Measurements from ENCODE around the gene TOB1. TPM values are rescaled to one million over a fixed set of nuclear protein-coding genes. Genes with fewer than 3 reads are reported as not detected.

Gene TOB1
- total and polyA plus RNA-seq, 9 of the 15 experiments (the other 6 are each of a cell fraction or from before 2014, with no cell fraction given) = 4.8 to 63.7 (median 13.2) TPM

- peak in 1 of 3 experiments; percentile 46; a peak in 1 of 6 replicates for TF ChIP-seq ZBTB11 (CRISPR knock-in tag; IDR thresholded peaks at IDR 0.05)
- TF ChIP-seq CCAR2 (IDR thresholded peaks at IDR 0.05; ENCODE audit: low read depth, low read length) = no peak
- no peak for TF ChIP-seq LEF1 (IDR thresholded peaks at IDR 0.05)
- TF ChIP-seq ZNF140 (CRISPR knock-in tag; IDR thresholded peaks at IDR 0.05) = no peak
- no peak for TF ChIP-seq ID3 (CRISPR knock-in tag; IDR thresholded peaks at IDR 0.05)
- no peak for TF ChIP-seq ID3 (tag; IDR thresholded peaks at IDR 0.05)
- no peak for TF ChIP-seq MTF1 (CRISPR knock-in tag; IDR thresholded peaks at IDR 0.05; ENCODE audit: borderline replicate concordance)
- no peak for TF ChIP-seq MLX (CRISPR knock-in tag; conservative IDR thresholded peaks at IDR 0.05)
- TF ChIP-seq NCOA2 (IDR thresholded peaks at IDR 0.05; ENCODE audit: partially characterized antibody in 2 of 2) = no peak
- TF ChIP-seq TEAD2 (tag; IDR thresholded peaks at IDR 0.05) = no peak
- no peak for TF ChIP-seq NR2F6 (CRISPR knock-in tag; IDR thresholded peaks at IDR 0.05)
- TF ChIP-seq NR3C1 (CRISPR knock-in tag; IDR thresholded peaks at IDR 0.05) = no peak
- TF ChIP-seq ZNF695 (CRISPR knock-in tag; IDR thresholded peaks at IDR 0.05) = no peak
- TF ChIP-seq U2AF1 (optimal IDR thresholded peaks at IDR 0.05; ENCODE audit: low read depth, low read length) = peak; percentile 86
- peak; percentile 86 for TF ChIP-seq MBD2 (IDR thresholded peaks at IDR 0.05; ENCODE audit: borderline replicate concordance, low read depth)
- TF ChIP-seq ZKSCAN8 (CRISPR knock-in tag; IDR thresholded peaks at IDR 0.05) = no peak
- TF ChIP-seq TRIM25 (IDR thresholded peaks at IDR 0.05; ENCODE audit: borderline replicate concordance) = no peak
- TF ChIP-seq ZC3H8 (IDR thresholded peaks at IDR 0.05) = no peak
Observed at GRCh38 chr17:50866261-50866949, at the start of gene TOB1 (continued).

All from K562 (cell line).